ENCODE data around the gene GJD3.

DNA sequence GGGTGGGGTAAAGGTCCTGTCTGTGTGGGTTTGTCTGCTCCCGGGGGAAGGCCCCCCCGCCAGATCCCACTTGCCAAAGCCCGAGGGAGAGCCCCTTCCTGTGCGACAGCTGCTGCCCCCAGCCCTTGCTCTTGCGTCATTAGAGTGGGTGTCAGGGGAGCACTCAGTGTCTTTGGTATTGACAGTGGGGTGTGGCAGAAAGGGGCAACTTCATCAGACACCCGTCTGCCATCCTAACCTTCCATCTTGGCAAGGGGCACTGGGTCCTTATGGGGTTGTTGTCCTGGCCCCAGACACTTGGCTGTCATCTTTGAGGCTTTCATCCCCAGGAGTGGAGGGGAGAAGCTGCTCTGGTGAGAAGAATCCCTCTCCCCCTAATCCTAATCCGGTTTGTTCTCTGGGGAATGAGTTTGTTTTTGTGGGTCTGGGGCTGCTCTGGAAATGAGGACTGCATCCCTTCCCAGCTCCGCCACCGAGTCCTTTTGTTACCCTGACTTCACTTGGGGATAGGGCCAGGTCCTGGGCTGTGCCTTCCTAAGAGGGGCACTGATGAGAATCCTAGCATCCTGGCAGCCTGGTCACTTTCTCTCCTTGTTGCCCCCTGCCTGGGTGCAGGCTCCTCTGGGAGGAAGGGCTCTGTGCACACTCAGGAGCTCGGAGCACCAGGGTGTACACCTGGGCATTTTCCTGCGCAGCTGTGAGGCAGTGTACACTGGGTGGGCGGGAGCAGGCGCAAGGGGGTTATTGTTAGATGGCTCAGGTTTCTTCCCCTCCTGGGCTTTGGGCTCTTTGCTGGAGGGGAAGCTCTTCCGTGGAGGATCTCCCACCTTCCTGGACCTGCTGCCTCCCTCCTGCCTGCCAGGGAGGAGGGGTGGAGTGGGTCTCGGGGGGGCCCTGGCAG is 21.1 kb downstream of the GJD3 start:
- no peak for TF ChIP-seq POLR2A (IDR thresholded peaks at IDR 0.05)
- TF ChIP-seq, protein P1, sequence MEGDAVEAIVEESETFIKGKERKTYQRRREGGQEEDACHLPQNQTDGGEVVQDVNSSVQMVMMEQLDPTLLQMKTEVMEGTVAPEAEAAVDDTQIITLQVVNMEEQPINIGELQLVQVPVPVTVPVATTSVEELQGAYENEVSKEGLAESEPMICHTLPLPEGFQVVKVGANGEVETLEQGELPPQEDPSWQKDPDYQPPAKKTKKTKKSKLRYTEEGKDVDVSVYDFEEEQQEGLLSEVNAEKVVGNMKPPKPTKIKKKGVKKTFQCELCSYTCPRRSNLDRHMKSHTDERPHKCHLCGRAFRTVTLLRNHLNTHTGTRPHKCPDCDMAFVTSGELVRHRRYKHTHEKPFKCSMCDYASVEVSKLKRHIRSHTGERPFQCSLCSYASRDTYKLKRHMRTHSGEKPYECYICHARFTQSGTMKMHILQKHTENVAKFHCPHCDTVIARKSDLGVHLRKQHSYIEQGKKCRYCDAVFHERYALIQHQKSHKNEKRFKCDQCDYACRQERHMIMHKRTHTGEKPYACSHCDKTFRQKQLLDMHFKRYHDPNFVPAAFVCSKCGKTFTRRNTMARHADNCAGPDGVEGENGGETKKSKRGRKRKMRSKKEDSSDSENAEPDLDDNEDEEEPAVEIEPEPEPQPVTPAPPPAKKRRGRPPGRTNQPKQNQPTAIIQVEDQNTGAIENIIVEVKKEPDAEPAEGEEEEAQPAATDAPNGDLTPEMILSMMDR (IDR thresholded peaks at IDR 0.05), result no peak
- TF ChIP-seq POLR2AphosphoS5 (IDR thresholded peaks at IDR 0.05), result no peak

All from gastroesophageal sphincter (tissue), 3 donors.